Fibroblast of lung (primary cell): ENCODE data around the gene SETBP1.

Experiments used
- CTCF ChIP-seq, 2 donors: IDR thresholded peaks in 1 of 2; conservative IDR thresholded peaks in 1 of 2; 1 replicate in 1 of 2; 2 replicates in 1 of 2; pipeline ENCODE4 v1.5.1; 2011 to 2012; ENCODE audit warnings: low read length in 2 of 2, control low read depth in 1 of 2, inconsistent platforms in 1 of 2, low read depth in 1 of 2, mild to moderate bottlenecking in 1 of 2
- EZH2 ChIP-seq: IDR thresholded peaks from 2 replicates; pipeline ENCODE4 v1.5.1; 2012; ENCODE audit warnings: low read length, control low read depth, mild to moderate bottlenecking; ENCODE audit errors: missing control alignments

DNA sequence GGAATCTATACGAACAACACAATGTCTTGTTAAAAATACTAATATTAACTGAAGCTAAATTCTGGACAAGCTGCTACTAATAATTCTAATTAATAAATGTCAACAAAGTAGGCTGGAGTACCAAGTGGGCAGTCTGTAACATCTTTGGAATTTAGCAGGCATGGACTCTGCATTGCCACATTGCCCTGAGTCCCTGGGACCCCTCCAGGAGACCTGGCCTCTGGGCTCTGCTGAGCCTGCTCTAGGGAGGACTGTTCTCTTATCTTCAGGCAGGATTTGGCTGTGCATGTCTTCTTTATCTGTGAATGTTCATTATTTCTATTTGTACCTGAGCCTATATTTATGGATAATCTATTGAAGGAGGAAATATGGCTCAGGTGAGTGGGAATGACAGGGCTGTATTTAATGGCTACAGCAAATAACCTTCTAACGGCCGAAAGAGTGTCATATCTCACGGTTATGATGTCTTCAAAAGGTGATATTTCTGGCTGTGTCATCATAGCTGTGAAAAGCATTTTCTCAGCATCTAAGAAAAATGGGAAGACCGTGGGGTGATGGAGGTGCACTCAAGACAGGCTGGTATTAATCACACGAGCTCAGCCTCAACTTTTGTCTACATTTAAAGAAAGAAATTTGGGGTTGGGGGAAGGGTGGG, 28.6 kb upstream of the SETBP1 start:
- no peak for TF ChIP-seq EZH2
- no peak for TF ChIP-seq CTCF (conservative IDR thresholded peaks at IDR 0.05 in 1 of 2, IDR thresholded peaks at IDR 0.05 in 1 of 2; ENCODE audit: low read depth in 1 of 2, low read length in 2 of 2)
